ENCODE data around the gene CAMSAP3.

The CAMSAP3 gene

DNA sequence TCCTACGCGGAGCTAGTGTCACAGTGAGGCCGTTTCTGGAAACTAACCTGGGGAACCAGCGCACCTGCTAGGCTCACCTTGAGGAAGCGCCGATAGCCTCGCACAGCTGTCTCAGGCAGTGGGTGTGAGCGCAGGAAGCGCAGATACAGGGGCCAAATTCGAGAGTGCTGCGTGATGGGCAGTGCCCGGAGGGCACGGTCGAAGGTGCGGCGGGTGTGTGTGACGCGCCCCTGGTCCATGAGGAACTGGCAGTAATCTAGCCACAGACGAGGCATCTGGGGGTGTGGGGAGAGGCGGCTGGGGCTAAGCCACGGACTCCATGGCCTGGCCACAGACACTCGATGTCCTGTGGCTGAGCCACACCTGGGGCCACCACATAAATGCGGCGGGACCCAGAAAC is 31.5 kb downstream of the CAMSAP3 start:
- Histone ChIP-seq H3K27ac (ENCODE audit: low read length) (no peak overlapping the region), H3K9me3 (ENCODE audit: control insufficient read depth, low read depth, low read length) (no peaks in the 10 kb centered on the region), H3K36me3 (ENCODE audit: control insufficient read depth, low read depth, low read length) (peaks cover 11% of the 10 kb centered on the region), H3K9ac (ENCODE audit: low read length) (no peak overlapping the region), H3K4me3 (ENCODE audit: low read length) (no peak overlapping the region), H3K4me1 (ENCODE audit: control insufficient read depth, low read depth, low read length) (peaks cover 4% of the 10 kb centered on the region), H3K27me3 (ENCODE audit: control insufficient read depth, insufficient read depth, low read length) (no peaks in the 10 kb centered on the region)

DNA sequence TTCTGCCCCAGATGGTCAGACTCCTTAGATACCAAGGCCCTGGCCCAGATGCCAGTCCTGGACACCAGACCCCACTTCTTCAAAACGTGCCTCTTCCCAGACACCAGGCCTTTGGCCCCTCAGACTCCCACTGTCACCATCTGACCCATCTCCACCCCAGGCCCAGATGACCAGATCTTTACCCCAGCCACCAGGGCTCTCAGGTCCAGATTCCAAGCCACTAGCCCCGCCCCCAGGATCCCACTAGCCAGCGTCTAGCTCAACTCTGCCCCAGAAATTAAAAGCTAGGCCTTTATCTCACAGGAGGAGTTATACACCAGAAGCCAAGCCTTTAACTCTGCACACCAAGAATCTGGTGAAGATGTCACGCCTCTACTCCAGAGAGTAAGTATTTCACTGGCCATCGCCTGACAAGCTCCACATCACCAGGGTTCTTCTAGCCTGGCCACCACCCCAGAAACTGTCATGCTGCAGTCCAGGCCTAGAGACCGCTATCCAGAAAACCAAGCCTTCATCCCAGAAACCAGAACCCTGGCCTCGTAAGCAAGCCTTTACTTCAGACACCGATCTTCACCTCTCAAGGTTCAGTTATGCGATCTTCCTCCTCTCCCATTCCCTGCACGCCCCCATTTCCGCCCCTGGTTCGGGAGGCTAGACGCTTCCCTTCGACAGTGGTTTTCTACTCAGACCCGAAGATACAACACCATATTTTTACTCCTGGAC is 33.1 kb downstream of the CAMSAP3 start:
- Histone ChIP-seq H3K27ac (ENCODE audit: low read length) (peak overlapping the region; percentile 26), H3K27me3 (ENCODE audit: control insufficient read depth, insufficient read depth, low read length) (no peaks in the 10 kb centered on the region), H3K36me3 (ENCODE audit: control insufficient read depth, low read depth, low read length) (peaks cover 5% of the 10 kb centered on the region), H3K9me3 (ENCODE audit: control insufficient read depth, low read depth, low read length) (no peaks in the 10 kb centered on the region), H3K4me3 (ENCODE audit: low read length) (peak overlapping the region; percentile 90), H3K4me1 (ENCODE audit: control insufficient read depth, low read depth, low read length) (peaks cover 4% of the 10 kb centered on the region), H3K9ac (ENCODE audit: low read length) (peak overlapping the region; percentile 97)

DNA sequence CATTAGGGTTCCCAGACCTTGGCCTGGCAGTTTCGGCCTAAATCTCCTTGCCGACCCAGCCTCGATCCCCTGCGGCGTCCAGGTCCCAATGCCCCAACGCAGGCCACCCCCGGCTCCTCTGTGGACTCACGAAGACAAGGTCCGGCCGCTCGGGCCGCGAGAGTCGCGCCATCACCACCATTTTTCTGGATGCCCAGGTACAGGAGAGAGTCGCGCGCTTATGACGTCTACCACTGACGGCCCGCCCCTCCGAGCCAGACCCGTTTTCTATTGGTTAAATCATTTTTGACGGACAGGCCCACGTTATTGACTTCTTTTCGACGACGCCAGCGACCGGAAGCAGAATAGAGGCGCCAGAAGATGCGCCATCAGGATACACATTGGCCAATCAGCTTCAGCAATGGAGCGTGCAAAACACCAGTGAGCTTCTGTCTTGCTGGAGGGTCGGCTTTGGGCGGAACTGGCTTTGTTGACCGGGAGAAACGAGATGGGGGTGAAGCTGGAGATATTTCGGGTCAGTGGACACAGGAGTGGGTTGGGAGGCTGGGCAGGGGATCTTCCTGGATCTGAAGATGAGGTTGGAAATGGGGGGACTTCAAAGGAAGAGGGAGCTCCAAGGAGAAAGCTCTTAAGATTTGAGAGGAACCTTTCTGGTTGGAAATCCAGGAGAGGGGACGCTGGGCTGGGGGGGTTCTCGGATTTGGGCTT is 33.8 kb downstream of the CAMSAP3 start, which contains the start of the genes PET100 and XAB2:
Gene PET100 (plus strand): TSS at position 447 of the 708 bp plus-strand sequence. CDS start 41 bp downstream, at position 488.
Gene XAB2 (minus strand): TSS at position 199 of the 708 bp plus-strand sequence. CDS start 18 bp downstream, at position 181.
- H3K36me3 ChIP-seq (ENCODE audit: control insufficient read depth, low read depth, low read length): peaks cover 5% of the 10 kb centered on the region
- peak within 1 kb of the TSS; percentile 84 for H3K27ac ChIP-seq (ENCODE audit: low read length)
- H3K4me3 ChIP-seq (ENCODE audit: low read length): peak within 1 kb of the TSS; percentile 90
- H3K9ac ChIP-seq (ENCODE audit: low read length): peak within 1 kb of the TSS; percentile 97
- H3K4me1 ChIP-seq (ENCODE audit: control insufficient read depth, low read depth, low read length): peaks cover 4% of the 10 kb centered on the region
- peaks cover 4% of the 10 kb centered on the region for H3K27me3 ChIP-seq (ENCODE audit: control insufficient read depth, insufficient read depth, low read length)
- H3K9me3 ChIP-seq (ENCODE audit: control insufficient read depth, low read depth, low read length): no peaks in the 10 kb centered on the region

DNA sequence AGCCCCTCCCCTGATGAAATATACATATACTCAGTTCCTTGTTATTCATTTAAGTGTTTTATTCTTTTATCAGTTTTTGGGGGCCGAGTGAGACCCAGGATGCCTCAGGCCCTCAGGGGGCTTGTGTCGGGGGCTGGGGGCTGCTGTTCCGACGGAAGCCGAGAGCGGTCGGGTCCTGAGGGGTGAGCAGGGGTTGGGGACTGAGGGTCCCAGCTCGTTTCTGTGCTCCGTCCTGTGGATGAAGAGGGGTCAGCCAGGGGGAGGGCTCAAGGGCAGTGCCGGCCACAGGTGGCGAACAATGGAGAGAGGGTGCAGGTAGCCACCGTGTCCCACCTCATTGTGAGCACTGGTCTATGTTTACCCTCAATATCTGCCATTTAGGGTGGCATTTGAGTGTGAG is 35.9 kb downstream of the CAMSAP3 start:
- Histone ChIP-seq H3K27ac (ENCODE audit: low read length) (no peak overlapping the region), H3K36me3 (ENCODE audit: control insufficient read depth, low read depth, low read length) (peaks cover 5% of the 10 kb centered on the region), H3K27me3 (ENCODE audit: control insufficient read depth, insufficient read depth, low read length) (peaks cover 25% of the 10 kb centered on the region), H3K4me3 (ENCODE audit: low read length) (no peak overlapping the region), H3K9me3 (ENCODE audit: control insufficient read depth, low read depth, low read length) (no peaks in the 10 kb centered on the region), H3K4me1 (ENCODE audit: control insufficient read depth, low read depth, low read length) (peaks cover 4% of the 10 kb centered on the region), H3K9ac (ENCODE audit: low read length) (no peak overlapping the region)

GRCh38 chr19:7632340-7633203 is 36.9 kb downstream of the CAMSAP3 start:
- H3K4me1 ChIP-seq (ENCODE audit: control insufficient read depth, low read depth, low read length): peaks cover 4% of the 10 kb centered on the region
- no peak overlapping the region for H3K4me3 ChIP-seq (ENCODE audit: low read length)
- H3K27me3 ChIP-seq (ENCODE audit: control insufficient read depth, insufficient read depth, low read length): peaks cover 27% of the 10 kb centered on the region
- no peak overlapping the region for H3K27ac ChIP-seq (ENCODE audit: low read length)
- H3K9me3 ChIP-seq (ENCODE audit: control insufficient read depth, low read depth, low read length): no peaks in the 10 kb centered on the region
- H3K36me3 ChIP-seq (ENCODE audit: control insufficient read depth, low read depth, low read length): peaks cover 5% of the 10 kb centered on the region
- H3K9ac ChIP-seq (ENCODE audit: low read length): no peak overlapping the region

DNA sequence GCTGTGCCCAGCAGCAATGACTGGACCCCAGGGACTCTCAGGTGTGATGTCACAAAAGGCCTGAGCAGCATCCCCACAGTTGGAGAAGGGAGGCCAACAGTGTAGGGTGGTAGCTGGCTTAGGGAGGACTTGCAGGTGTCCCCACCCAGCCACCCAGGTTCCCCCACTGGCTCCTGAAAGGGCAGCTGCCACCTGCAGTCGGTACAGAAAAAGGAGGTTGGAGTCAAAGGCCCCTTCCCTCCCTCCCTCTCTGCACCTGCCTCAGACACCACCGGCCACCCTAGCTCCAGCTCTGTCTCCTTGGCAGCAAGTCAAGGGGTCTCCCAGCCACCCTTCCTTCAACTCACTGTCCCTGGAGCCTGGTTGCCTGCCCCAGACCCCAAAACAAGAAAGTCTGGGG is 38.0 kb downstream of the CAMSAP3 start, which contains the start of gene PCP2:
Gene PCP2 (minus strand): TSS at position 22 of the 400 bp plus-strand sequence. CDS start 262 bp downstream, outside the sequence.
- H3K27ac ChIP-seq (ENCODE audit: low read length): no peak within 1 kb of the TSS
- peaks cover 27% of the 10 kb centered on the region for H3K27me3 ChIP-seq (ENCODE audit: control insufficient read depth, insufficient read depth, low read length)
- H3K9me3 ChIP-seq (ENCODE audit: control insufficient read depth, low read depth, low read length): no peaks in the 10 kb centered on the region
- H3K9ac ChIP-seq (ENCODE audit: low read length): no peak within 1 kb of the TSS
- H3K4me1 ChIP-seq (ENCODE audit: control insufficient read depth, low read depth, low read length): peaks cover 4% of the 10 kb centered on the region
- H3K36me3 ChIP-seq (ENCODE audit: control insufficient read depth, low read depth, low read length): peaks cover 5% of the 10 kb centered on the region
- no peak within 1 kb of the TSS for H3K4me3 ChIP-seq (ENCODE audit: low read length)

GRCh38 chr19:7635670-7636069 is 40.0 kb downstream of the CAMSAP3 start:
- H3K4me3 ChIP-seq (ENCODE audit: low read length): no peak overlapping the region
- peaks cover 5% of the 10 kb centered on the region for H3K36me3 ChIP-seq (ENCODE audit: control insufficient read depth, low read depth, low read length)
- no peak overlapping the region for H3K9ac ChIP-seq (ENCODE audit: low read length)
- H3K27me3 ChIP-seq (ENCODE audit: control insufficient read depth, insufficient read depth, low read length): peaks cover 27% of the 10 kb centered on the region
- H3K27ac ChIP-seq (ENCODE audit: low read length): no peak overlapping the region
- H3K4me1 ChIP-seq (ENCODE audit: control insufficient read depth, low read depth, low read length): no peaks in the 10 kb centered on the region
- H3K9me3 ChIP-seq (ENCODE audit: control insufficient read depth, low read depth, low read length): no peaks in the 10 kb centered on the region

DNA sequence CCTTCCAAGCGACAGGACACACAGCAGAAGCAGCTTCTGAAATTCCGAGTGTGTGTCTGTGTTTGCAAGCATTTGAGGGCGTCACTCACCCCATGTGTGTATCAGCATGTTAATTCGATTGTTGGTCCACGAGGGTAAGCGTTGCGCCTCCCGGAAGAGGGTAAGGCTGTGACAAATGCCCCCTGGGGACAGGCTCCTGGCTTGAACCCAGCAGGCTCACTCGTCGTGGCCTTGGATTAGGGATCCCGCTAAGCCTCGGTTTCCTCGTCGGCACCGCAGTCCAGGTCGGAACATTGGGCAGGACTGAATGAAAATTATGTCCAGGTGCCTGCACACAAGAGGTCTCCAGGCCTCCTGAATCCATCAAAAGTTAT is 40.6 kb downstream of the CAMSAP3 start:
- Histone ChIP-seq H3K27me3 (ENCODE audit: control insufficient read depth, insufficient read depth, low read length) (peaks cover 27% of the 10 kb centered on the region), H3K4me1 (ENCODE audit: control insufficient read depth, low read depth, low read length) (no peaks in the 10 kb centered on the region), H3K36me3 (ENCODE audit: control insufficient read depth, low read depth, low read length) (peaks cover 5% of the 10 kb centered on the region), H3K9me3 (ENCODE audit: control insufficient read depth, low read depth, low read length) (no peaks in the 10 kb centered on the region), H3K9ac (ENCODE audit: low read length) (no peak overlapping the region), H3K27ac (ENCODE audit: low read length) (no peak overlapping the region), H3K4me3 (ENCODE audit: low read length) (peak overlapping the region; percentile 62)

GRCh38 chr19:7636691-7637373 is 41.2 kb downstream of the CAMSAP3 start, which contains the start of gene STXBP2:
Gene STXBP2, plus strand, starts transcription at chr19:7637110. Its CDS starts 40 bp downstream, at chr19:7637150.
- H3K9ac ChIP-seq (ENCODE audit: low read length): peak within 1 kb of the TSS; percentile 30
- peak within 1 kb of the TSS; percentile 62 for H3K4me3 ChIP-seq (ENCODE audit: low read length)
- no peaks in the 10 kb centered on the region for H3K9me3 ChIP-seq (ENCODE audit: control insufficient read depth, low read depth, low read length)
- H3K4me1 ChIP-seq (ENCODE audit: control insufficient read depth, low read depth, low read length): no peaks in the 10 kb centered on the region
- no peak within 1 kb of the TSS for H3K27ac ChIP-seq (ENCODE audit: low read length)
- peaks cover 5% of the 10 kb centered on the region for H3K36me3 ChIP-seq (ENCODE audit: control insufficient read depth, low read depth, low read length)
- H3K27me3 ChIP-seq (ENCODE audit: control insufficient read depth, insufficient read depth, low read length): peaks cover 27% of the 10 kb centered on the region

GRCh38 chr19:7637374-7638256 is 42.0 kb downstream of the CAMSAP3 start:
- H3K27me3 ChIP-seq (ENCODE audit: control insufficient read depth, insufficient read depth, low read length): peaks cover 27% of the 10 kb centered on the region
- H3K27ac ChIP-seq (ENCODE audit: low read length): no peak overlapping the region
- H3K4me1 ChIP-seq (ENCODE audit: control insufficient read depth, low read depth, low read length): no peaks in the 10 kb centered on the region
- H3K9me3 ChIP-seq (ENCODE audit: control insufficient read depth, low read depth, low read length): no peaks in the 10 kb centered on the region
- peak overlapping the region; percentile 30 for H3K9ac ChIP-seq (ENCODE audit: low read length)
- no peaks in the 10 kb centered on the region for H3K36me3 ChIP-seq (ENCODE audit: control insufficient read depth, low read depth, low read length)
- H3K4me3 ChIP-seq (ENCODE audit: low read length): peak overlapping the region; percentile 62
